GM19372 (cell line): Measurements from ENCODE around the gene RCAN1.

Source experiments
- ATAC-seq: cut with Tn5 transposase; IDR thresholded peaks from one replicate; pipeline ENCODE4 v1.9.1; 2021; ENCODE audit warnings: mild to moderate bottlenecking, low read depth, moderate library complexity; ENCODE audit not compliant: unreplicated experiment

RCAN1 gene

GRCh38 chr21:34614628-34615486, at the start of gene RCAN1:
Gene RCAN1 (minus strand): TSS chr21:34615113. CDS start chr21:34615011, 102 bp downstream.
- ATAC-seq, result peak; percentile 95

- ATAC-seq, result no peak
Observed at GRCh38 chr21:34661848-34662247, 46.9 kb upstream of the RCAN1 start.

GRCh38 chr21:34653522-34653921, 38.6 kb upstream of the RCAN1 start:
- ATAC-seq, result no peak

- ATAC-seq, result no peak
Observed at GRCh38 chr21:34651642-34652041, 36.7 kb upstream of the RCAN1 start.

- no peak for ATAC-seq
Observed at GRCh38 chr21:34650861-34651431, 36.0 kb upstream of the RCAN1 start.

- no peak for ATAC-seq
Observed at GRCh38 chr21:34649400-34649799, 34.5 kb upstream of the RCAN1 start.

GRCh38 chr21:34648739-34649297, 33.9 kb upstream of the RCAN1 start:
- no peak for ATAC-seq

- ATAC-seq, result no peak
Observed at GRCh38 chr21:34647555-34647954, 32.6 kb upstream of the RCAN1 start.

GRCh38 chr21:34644825-34645224, 29.9 kb upstream of the RCAN1 start:
- ATAC-seq, result no peak

- ATAC-seq, result peak; percentile 52
Observed at GRCh38 chr21:34642211-34643075, 27.5 kb upstream of the RCAN1 start.

- ATAC-seq, result no peak
Observed at GRCh38 chr21:34640858-34641257, 25.9 kb upstream of the RCAN1 start.

GRCh38 chr21:34639882-34640788, 25.2 kb upstream of the RCAN1 start:
- no peak for ATAC-seq

- no peak for ATAC-seq
Observed at GRCh38 chr21:34639250-34639649, 24.3 kb upstream of the RCAN1 start.

GRCh38 chr21:34636961-34637360, 22.0 kb upstream of the RCAN1 start:
- no peak for ATAC-seq

GRCh38 chr21:34635307-34635706, 20.4 kb upstream of the RCAN1 start:
- ATAC-seq, result no peak

- ATAC-seq, result no peak
Observed at GRCh38 chr21:34632498-34632897, 17.6 kb upstream of the RCAN1 start.

- no peak for ATAC-seq
Observed at GRCh38 chr21:34630536-34631143, 15.7 kb upstream of the RCAN1 start.

- no peak for ATAC-seq
Observed at GRCh38 chr21:34626131-34626530, 11.2 kb upstream of the RCAN1 start.

GRCh38 chr21:34625030-34625593, 10.2 kb upstream of the RCAN1 start:
- no peak for ATAC-seq
